Renal cortex interstitium (tissue), 15 donors: Measurements from ENCODE around the gene AQP12A. TPM values are rescaled to one million over a fixed set of nuclear protein-coding genes. Genes with fewer than 3 reads are reported as not detected.
"Not testable (repeated sequence)": the region's sequence is repeated elsewhere in the genome, so short reads cannot be mapped to it uniquely, and the experiment has no call there.

Experiments used
- DNase-seq, 11 donors: peaks; one replicate each; pipeline ENCODE4 v3.0.0-alpha.2; 2013; ENCODE audit warnings: low read depth in 9 of 11, low spot score in 4 of 11; ENCODE audit errors: extremely low read depth in 1 of 11
- long read RNA-seq, 16 experiments: transcript quantifications; one replicate each; lab custom pipeline, GENCODE V29; 2026
- polyA plus RNA-seq, 3 donors: library from polyadenylated mRNA; unstranded; fragments of 120-200 nt; gene quantifications; one replicate each; pipeline ENCODE4 v1.2.1, GENCODE V29; 2013; ENCODE audit not compliant: insufficient read length in 3 of 3

Gene AQP12A, protein sequence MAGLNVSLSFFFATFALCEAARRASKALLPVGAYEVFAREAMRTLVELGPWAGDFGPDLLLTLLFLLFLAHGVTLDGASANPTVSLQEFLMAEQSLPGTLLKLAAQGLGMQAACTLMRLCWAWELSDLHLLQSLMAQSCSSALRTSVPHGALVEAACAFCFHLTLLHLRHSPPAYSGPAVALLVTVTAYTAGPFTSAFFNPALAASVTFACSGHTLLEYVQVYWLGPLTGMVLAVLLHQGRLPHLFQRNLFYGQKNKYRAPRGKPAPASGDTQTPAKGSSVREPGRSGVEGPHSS
- polyA plus RNA-seq: under 1 TPM in 2 of 3 donors, not detected in 1; 0.38 to 0.55 TPM
- long read RNA-seq, donor 1: 0 reads
- long read RNA-seq, donor 2: 0 reads
- long read RNA-seq, donor 3: 0 reads
- long read RNA-seq, donor 4: 0 reads
- long read RNA-seq, donor 5: 0 reads
- long read RNA-seq, donor 6: 0 reads
- long read RNA-seq, donor 7: 0 reads
- long read RNA-seq, donor 8: 0 reads
- long read RNA-seq, donor 9: 0 reads
- long read RNA-seq, donor 10: 0 reads
- long read RNA-seq, donor 11: 0 reads
- long read RNA-seq, donor 12: 0 reads
- long read RNA-seq, donor 13: 0 reads
- long read RNA-seq, donor 14: 0 reads
- long read RNA-seq, donor 15: 0 reads
- long read RNA-seq, donor 16: 0 reads

DNA sequence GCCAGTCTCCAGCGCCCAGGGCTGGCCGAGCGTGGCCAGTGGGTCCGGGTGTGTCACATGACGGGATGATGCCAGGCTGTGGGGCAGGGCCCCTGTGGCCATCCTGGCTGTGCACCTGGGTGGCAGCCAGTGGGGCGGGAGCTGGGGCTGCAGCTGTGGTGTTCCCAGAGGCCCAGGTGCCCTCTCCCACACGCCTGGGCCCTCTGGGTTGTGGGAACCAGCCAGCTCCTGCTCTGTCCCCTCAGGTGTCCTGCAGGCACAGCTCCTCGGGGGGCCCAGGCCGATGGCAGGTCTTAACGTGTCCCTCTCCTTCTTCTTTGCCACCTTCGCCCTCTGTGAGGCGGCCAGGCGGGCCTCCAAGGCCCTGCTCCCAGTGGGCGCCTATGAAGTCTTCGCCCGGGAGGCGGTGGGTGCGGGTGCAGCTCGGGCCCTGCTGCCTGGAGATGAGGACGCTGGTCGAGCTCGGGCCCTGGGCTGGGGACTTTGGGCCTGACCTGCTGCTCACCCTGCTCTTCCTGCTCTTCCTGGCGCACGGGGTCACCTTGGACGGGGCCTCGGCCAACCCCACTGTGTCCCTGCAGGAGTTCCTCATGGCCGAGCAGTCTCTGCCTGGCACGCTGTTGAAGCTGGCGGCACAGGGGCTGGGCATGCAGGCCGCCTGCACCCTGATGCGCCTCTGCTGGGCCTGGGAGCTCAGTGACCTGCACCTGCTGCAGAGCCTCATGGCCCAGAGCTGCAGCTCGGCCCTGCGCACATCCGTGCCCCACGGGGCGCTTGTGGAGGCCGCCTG is at the start of gene AQP12A:
TSS of gene AQP12A (plus strand) at position 236 of the 790 bp plus-strand sequence. CDS start at position 284, 48 bp downstream.
- not testable (repeated sequence) for DNase-seq

DNA sequence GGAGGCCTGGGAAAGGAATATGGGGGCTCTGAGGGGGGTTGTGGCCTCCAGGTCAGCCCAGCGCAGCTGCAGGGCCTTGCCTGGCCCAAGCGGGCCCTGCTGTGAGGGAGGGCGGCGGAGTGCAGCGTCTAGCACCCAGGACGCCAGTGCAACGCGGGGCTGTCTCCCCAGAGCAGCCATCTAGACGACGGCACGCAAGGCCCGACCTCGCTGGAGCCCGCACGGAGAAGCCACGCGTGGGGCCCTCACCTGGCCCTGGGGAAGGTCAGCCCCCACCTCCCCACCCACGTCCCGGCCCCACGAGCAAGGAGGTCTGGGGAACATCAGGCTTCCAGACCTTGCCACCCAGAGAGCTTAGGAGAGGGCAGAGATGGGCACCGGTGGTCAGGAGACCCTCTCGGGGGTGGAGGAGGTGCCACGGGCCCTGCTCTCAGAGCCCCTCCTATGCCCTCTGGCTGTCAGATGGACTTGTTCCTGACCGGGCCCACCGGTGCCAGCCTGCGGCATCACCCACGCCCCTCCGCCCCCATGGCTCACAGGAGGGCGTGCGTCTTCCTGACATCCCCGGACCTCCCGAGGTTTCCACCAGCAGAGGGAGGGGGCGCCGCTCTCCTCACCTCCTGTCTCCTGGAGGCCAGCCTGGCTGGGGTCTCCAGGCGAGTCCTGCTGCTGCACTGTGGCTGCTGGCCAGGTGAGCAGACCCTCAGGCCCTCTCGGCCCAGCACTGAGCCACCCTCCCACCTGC is 49.4 kb upstream of the AQP12A start:
- DNase-seq: no peak

DNA sequence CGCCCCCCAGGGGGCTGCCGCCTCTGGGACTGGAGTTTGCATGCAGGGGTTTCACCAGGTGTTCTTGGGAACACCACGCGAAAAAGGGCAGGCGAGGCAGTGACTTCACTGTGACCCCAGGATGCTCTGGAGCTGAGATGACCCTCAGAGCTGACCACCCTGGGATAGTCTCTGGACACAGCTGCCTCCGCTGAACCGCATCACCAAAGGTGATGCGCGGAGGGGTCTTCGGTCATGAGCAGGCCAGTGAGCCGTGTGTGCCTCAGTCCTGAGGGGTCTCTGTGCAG is 48.9 kb upstream of the AQP12A start:
- DNase-seq: no peak

DNA sequence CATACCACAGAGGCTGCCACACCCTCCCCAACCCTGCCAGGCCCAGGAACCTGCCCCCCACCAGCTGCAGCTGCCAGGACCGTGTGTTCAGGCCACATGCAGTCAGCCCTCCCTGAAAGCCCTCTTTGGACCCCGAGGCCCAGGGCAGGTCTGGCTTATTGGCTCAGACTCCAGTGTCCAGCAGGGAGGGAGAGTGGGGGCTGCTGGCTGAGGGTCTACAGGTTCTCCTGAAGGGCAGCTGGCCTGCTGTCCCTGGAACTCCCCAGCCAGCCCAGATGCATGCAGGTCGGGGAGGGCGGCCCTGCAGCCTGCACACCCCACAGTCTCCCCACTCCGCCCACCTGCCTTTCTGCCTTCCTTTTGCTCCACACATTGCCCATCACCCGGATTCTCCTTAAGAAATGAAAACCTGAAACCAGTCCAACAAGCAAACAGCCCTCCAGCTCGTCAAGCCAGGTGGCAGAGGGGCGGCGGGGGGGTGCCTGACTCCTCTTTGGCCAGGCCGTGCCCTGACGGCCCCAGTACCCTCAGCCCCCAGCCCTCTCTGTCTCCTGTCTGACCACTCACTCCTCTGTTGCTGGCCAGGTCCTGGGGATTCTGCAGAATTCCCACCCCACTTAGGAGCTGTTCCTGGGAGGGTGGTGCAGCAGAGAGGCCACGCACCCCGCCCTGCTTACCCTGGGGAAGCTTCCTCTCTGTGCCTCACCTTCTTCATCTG is 48.4 kb upstream of the AQP12A start:
- no peak for DNase-seq

DNA sequence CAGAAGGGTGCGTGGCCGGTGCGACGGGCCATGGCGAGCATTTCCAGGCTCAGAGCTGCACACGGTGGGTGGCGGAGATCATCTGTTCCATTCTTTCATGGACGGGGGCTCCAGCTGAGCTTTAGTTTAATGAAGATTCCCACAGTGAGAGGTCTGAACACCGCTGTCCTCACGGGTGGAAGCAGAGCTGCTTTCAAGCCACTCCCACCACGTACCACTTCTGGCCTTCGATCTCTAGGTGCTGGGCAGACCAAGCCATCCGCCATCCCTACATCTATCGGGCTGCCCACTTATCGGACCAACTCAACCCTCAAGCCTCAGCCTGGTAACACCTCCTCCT is 47.9 kb upstream of the AQP12A start:
- no peak for DNase-seq

DNA sequence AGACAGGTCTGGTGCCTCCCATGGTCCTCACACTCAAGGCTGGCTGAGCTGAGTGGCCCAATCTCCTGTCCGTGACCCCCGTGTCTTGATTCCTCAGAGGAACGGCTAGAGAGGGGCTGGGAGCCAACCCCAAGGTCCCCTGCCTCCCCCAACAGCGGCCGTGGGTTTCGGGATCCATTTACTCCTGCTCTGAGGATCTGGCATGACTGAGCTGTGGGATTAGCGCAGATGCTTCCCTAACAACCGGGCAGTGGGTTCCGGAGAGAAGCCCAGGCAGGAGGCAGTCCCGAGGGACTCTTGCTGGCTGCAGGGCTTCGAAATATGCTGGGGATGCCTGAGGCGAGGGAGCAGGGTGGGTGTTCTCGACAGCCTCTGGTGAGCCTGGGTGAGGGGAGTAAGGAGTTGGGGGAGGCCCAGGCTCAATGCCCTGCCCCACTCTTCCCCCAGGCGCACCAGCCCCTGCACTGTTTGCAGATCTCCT is 47.5 kb upstream of the AQP12A start:
- no peak for DNase-seq

DNA sequence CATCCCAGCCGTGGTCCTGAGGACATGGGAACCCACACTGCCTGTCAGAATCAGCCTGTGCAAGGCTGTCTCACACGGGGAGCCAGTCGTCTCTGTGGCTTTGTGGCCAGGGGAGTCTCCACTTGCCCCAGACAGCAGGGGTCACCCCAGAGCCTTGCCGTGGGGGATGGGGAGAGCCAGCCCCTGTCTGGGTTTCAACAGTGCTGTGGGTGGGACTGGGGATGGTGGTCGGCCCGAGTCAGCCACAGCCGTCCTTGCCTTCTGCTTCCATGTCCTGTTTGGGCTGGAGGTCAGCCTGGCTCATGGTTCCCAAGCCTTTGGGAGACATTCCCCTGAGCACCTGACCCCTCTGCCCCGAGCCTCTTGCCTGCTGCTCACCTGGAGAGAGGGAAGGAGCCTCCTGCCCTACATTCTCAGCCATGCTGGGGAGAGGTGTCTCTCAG is 46.8 kb upstream of the AQP12A start:
- DNase-seq: no peak

DNA sequence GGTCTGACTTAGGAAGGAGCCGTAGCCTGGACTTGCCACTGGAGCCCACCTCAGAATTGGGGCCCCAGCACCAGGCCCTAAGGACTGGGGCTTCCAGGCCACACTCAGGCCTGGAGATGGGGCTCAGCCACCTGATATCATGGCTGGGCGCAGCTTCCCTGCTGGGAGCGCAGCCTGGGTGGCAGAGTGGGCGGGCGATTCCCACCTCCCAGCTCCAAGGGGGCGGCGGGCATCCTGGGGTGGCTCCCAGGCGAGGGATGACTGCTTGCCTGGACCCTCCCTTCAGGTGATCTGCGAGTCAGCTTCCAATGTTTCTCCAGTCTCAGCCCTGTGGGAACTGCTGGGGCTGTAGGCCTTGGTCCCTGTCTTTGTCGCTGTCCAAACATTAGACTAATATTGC is 46.3 kb upstream of the AQP12A start:
- DNase-seq: no peak

DNA sequence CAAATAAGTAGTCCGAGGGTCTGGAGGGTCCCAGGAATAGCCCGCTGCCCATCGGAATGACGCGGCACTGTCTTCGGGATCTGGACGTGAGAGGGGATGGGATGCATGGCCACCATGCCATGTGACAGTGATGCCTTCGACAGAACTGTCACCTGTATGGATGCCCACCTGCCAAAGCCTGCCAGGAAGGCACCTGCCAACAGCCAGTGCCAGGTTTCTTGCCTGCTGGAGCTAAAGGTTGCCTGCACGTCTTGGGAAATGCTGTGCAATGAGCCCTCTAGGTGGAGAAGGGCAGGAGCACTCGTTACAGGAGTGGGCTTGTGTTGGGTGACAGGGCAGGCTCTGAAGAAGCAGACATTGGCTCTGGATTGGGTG is 45.9 kb upstream of the AQP12A start:
- no peak for DNase-seq

DNA sequence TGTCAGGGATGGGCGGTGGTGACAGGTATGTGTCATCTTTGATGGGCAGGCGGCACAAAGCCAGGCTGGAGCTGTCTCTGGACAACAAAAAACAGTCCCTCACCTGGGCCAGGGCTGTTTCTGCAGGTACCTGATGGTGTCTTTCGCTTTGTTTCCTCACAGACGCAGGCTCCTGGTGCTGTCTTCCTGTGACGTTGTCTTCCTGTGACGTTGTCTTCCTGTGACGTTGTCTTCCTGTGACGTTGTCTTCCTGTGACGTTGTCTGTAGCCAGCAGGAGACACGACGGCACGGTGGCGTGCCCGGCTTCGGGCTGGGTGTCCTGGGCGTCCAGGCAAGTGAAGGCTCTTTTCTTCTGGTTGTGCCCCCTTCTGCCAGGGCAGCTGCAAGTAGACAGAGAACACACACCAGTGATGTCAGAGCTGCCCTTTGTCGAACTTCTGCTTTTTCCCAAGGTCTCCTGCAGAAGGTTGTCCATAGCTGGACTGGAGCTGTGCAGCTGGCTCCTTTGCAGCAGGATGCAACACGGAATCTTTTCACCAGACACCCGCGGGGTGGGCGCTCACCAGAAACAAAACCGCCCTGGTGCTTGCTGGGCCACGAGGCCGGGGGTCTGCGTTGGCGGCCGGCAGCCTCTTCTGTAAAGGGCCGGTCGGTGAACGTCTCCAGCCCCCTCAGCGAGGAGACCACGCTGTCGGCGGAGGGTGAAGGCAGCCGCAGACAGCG is 45.3 kb upstream of the AQP12A start:
- DNase-seq: no peak

DNA sequence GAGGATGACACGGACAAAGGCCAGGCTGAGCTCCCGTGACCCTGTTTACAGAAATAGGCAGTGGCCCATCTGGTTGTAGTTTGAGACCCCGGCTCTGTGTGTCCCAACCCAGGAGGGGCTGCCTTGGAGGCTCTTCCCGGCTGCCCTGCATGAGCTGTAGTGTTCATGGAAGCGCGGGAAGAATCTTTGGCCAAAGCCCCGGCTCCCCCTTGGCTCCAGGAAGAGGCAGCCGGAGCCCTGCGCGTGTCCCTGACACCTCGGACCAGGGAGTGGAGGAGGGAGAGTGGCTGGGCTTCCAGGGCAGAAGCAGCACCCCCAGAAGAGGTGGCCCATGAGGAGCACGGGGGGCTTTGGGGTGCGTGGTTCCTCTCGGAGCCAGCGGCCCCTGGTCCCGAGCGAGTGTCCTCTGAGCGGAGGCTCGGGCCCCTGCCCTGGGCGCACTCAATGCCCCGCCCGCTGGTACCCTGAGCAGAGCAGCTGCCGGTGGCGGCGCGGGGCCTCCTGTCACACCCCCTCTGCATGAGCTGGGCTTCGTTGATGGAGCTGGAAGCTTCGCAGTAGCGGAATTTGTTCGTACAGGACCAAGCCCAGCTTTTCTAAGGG is 44.7 kb upstream of the AQP12A start:
- DNase-seq: no peak

DNA sequence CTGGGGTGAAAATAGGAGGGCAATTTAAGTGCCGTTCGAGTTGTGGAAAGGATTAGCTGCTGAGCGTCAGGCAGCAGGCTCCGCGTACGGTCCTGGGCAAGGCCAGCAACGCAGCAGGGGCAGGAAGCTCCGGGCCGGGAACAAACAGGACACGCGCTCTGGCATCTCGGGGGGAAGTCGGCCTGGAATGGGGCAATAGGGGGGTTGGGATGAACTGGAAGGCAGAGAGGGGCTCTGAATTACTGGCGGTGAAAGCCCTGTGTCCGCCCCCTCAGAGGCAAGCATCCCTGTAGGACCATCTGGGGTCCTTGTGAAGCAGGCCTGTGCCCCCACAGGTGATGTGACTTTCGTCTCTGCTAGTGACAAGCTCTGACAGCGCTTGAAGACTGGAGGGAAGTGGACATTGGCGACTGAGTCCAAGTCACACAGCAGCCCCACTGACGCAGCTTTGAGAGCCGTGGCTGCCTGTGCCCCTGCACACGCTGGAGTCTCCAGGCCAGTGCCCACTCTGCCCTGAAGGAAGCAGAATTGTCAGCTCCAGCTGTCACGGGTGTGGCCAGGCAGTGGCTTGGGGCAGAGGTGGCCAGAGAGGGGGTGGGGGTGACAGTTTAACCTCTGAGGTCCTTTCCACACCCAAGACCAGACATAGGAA is 44.0 kb upstream of the AQP12A start:
- DNase-seq: no peak

DNA sequence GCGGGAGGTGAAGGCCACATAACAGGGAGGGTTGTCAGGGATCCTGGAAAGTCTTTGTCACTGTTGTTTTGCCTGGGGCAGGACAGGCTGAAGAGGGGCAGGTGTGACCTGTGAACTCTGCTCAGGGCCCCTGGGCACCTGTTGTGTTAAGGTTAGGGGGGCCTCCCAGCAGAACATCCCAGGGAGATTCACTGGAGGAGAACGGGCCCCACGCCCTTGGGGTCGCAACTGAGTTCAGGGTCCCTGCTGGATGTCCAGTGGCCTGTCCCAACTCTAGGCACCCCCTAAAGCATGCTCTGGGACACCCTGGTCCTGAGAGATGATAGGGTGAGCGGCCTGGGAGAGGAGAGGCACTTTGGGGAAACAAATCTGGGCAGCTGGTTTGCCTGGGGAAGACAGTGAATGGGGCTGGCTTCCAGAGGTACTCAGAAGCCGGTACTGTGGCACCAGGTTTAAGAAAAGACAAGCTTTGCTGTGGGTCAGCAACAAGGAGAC is 43.5 kb upstream of the AQP12A start:
- no peak for DNase-seq

DNA sequence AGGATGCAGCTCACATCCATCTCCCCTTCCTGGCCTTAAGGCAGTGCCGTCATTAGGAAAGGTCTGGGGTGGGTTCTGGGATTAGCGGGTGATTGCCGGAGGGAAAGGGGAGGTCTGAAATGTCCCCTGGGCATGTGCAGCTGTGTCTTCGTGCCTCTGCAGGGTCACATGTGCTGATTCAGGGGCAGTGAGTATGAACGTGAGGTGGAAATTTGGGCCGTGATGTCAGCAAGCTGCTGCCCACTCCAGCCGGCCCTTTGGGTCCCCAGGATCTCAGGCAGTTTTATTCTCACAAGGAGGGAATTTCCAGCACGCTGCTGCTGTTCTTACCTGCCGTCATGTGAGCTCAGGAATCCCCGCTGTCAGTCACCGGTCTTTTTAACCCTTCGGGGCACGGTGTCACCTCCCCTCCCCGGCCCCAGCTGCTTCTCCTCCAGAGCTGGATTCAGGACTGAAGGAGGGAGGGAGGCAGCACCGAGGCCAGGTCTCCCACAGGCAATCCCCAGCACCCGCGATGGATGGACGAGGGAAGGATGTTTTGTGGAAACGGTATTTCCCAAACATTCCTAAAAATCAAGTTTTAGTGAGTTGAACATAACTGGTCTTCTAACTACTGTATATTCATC is 42.9 kb upstream of the AQP12A start:
- DNase-seq: no peak

DNA sequence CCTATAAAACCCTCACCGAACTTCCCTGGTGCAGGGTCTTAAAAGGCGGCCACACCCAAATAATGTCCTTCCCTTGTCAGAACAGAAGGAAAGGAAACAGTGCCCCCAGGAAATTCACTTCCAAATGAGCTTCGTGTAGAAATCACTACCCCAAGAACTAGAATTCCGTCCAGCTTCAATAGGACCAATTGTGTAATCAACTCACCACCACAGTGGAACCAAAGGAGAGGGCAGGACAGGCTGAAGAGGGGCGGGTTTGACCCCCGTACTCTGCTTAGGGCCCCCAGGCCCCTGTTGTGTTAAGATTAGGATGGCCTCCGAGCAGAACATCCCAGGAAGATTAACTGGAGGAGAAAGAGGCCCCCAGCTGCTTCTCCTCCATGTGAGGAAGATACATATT is 42.3 kb upstream of the AQP12A start:
- DNase-seq: no peak

DNA sequence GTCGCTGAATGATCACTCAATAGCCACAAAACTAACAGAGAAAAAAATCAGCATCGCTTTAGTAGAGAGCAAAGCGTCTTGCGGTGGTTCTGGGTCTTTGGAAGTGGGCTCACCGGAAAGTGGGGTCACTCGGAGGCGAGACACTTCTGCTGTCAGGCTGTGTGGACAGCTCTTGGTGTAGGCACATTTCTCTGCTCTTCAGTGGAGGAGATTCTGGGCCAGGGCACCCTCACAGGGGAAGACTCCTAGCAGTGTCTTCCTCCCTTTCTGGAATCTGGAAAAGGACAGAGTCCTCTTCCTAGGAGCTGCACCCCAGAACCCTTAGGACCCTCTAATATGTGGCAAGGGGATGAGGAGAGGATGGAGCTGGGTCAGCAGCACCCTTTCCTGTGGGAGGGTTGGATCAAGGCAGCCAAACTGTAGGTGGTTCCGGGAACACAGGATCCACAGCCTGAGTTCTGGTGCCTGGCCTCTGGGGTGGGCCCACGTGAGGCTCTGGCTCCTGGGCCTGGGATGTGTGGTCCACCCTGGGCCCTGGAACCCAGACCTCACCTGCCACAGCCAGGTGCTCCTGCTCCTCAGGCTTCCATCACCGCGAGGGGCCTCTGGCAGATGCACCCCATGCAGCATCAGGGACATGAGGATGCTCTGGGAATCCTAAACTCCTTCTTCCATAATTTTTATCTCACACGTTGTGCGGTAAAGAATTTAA is 41.3 kb upstream of the AQP12A start:
- no peak for DNase-seq
